Pancreas (tissue), 10 donors: ENCODE measurements around the gene CELF4. TPM values are rescaled to one million over a fixed set of nuclear protein-coding genes. Genes with fewer than 3 reads are reported as not detected.

Experiments used
- ATAC-seq, 4 donors: fragments of 200-7000 bp; cut with Tn5 transposase; one replicate each; pipeline versions ENCODE4 v1.8.0 to v1.9.1; 2020; ENCODE audit warnings: mild to moderate bottlenecking in 4 of 4, moderate library complexity in 4 of 4
- DNase-seq, 6 donors: peaks; one replicate each; pipeline ENCODE4 v3.0.0-alpha.2; 2020
- FAIRE-seq: peaks from 2 replicates; lab custom pipeline; 2012; peaks lifted over from hg19 to GRCh38; lab: Jason Lieb, UNC
- H3K27ac ChIP-seq, 4 donors: fragments of 200-600 bp; sonication (generic); 1 replicate in 3 of 4; 2 replicates in 1 of 4; pipeline versions ENCODE4 v1.5.0 to v1.8.0; 2020
- H3K27me3 ChIP-seq, 4 donors: fragments of 200-600 bp; one replicate each; pipeline ENCODE4 v1.8.0; 2021
- H3K36me3 ChIP-seq, 3 donors: fragments of 200-600 bp; sonication (generic) in 1 of 3; one replicate each; pipeline versions ENCODE4 v1.5.0 to v1.8.0; 2020 to 2021
- H3K4me1 ChIP-seq, 3 donors: fragments of 200-600 bp; one replicate each; pipeline ENCODE4 v1.8.0; 2021
- H3K4me3 ChIP-seq, 4 donors: fragments of 200-600 bp; sonication (generic) in 2 of 4; one replicate each; pipeline versions ENCODE4 v1.5.0 to v1.8.0; 2020 to 2021
- H3K9me3 ChIP-seq, 4 donors: fragments of 200-600 bp; one replicate each; pipeline ENCODE4 v1.8.0; 2021
- WGBS, 2 donors: extraction: QIAGEN DNeasy Blood & Tissue Kit; methylation state at CpG; one replicate each; pipeline ENCODE4 v1.1.7; 2013; 5-methylcytosine and 5-hydroxymethylcytosine counted together
- intact Hi-C, 3 donors: fragments of 100-400 bp; cut with DNase I; formaldehyde crosslinking; loops; one replicate each; pipeline versions ENCODE4 v1.11.1 to v1.14.2; 2022
- polyA plus RNA-seq, 2 donors: library from polyadenylated mRNA; stranded (reverse); fragments of 200-250 nt; gene quantifications; one replicate each; pipeline ENCODE4 v1.2.3, GENCODE V29; 2013
- total RNA-seq, 6 donors: library from RNA; stranded (reverse); fragmentation: NEBNext Ultra II Directional in 4 of 6; extraction: Animal tissue kit (Norgen Biotek cat#: 25700) in 4 of 6; gene quantifications; one replicate each; pipeline versions ENCODE4 v1.2.1 to v1.2.4, GENCODE V29; 2021 to 2023
- TF ChIP-seq, protein P1 (sequence below), 4 donors: fragments of 200-600 bp; sonication (generic) in 3 of 4; IDR thresholded peaks; one replicate each; pipeline versions ENCODE4 v1.5.0 to v1.8.0; 2021; ENCODE audit warnings: antibody characterized with exemption in 4 of 4
- donor health status: healthy with polysubstance abuse.
- donor health status: DM: no; HTN: no; CAD: no; lungs with moderate emphysema.
- donor health status: DM: no; HTN: no; CAD: no.
- donor health status: control.
- donor health status: control.
- donor health status: Bipolar disorder and iron deficiency.
- donor health status: DM: yes; HTN: yes; CAD: no.
- donor health status: DM: no; HTN: no; CAD: no.
- donor health status: DM: no; HTN: no; CAD: no.
- donor health status: DM: yes; HTN: yes; CAD: no.

Gene CELF4
- total and polyA plus RNA-seq, 8 donors = 1.0 to 10.0 (median 2.8) TPM

- Histone ChIP-seq H3K9me3 (no peaks in the 10 kb centered on the region), H3K4me1 (no peaks in the 10 kb centered on the region), H3K36me3 (no peaks in the 10 kb centered on the region), H3K27ac (no peak overlapping the region), H3K4me3 (no peak overlapping the region), H3K27me3 (no peaks in the 10 kb centered on the region)
- ATAC-seq (no peak), DNase-seq (no peak), FAIRE-seq (no peak)
- WGBS, 2 donors = 80 to 83% methylated on average over 4 to 6 of the region's 6 CpGs
- TF ChIP-seq, protein P1, sequence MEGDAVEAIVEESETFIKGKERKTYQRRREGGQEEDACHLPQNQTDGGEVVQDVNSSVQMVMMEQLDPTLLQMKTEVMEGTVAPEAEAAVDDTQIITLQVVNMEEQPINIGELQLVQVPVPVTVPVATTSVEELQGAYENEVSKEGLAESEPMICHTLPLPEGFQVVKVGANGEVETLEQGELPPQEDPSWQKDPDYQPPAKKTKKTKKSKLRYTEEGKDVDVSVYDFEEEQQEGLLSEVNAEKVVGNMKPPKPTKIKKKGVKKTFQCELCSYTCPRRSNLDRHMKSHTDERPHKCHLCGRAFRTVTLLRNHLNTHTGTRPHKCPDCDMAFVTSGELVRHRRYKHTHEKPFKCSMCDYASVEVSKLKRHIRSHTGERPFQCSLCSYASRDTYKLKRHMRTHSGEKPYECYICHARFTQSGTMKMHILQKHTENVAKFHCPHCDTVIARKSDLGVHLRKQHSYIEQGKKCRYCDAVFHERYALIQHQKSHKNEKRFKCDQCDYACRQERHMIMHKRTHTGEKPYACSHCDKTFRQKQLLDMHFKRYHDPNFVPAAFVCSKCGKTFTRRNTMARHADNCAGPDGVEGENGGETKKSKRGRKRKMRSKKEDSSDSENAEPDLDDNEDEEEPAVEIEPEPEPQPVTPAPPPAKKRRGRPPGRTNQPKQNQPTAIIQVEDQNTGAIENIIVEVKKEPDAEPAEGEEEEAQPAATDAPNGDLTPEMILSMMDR (IDR thresholded peaks at IDR 0.05) = no peak
- intact Hi-C loops = no loop called here
Measured at GRCh38 chr18:37289423-37289822, 276.2 kb downstream of the CELF4 start.

- FAIRE-seq (no peak), DNase-seq (no peak), ATAC-seq (no peak)
- Histone ChIP-seq H3K27me3 (no peaks in the 10 kb centered on the region), H3K4me1 (no peaks in the 10 kb centered on the region), H3K4me3 (no peak overlapping the region), H3K9me3 (no peaks in the 10 kb centered on the region), H3K27ac (no peak overlapping the region), H3K36me3 (no peaks in the 10 kb centered on the region)
- TF ChIP-seq, protein P1 (IDR thresholded peaks at IDR 0.05) = no peak
- intact Hi-C loops = no loop called here
- 29% methylated on average over 1 of the region's 1 CpG for WGBS, 2 donors
Measured at GRCh38 chr18:37287601-37288000, 278.0 kb downstream of the CELF4 start.

- ATAC-seq = no peak
- H3K27ac ChIP-seq = no peak overlapping the region
- no peak overlapping the region for H3K4me3 ChIP-seq
- no peaks in the 10 kb centered on the region for H3K9me3 ChIP-seq
- no peaks in the 10 kb centered on the region for H3K36me3 ChIP-seq
- TF ChIP-seq, protein P1 (IDR thresholded peaks at IDR 0.05) = no peak
- H3K4me1 ChIP-seq = no peaks in the 10 kb centered on the region
- FAIRE-seq = no peak
- peak in 1 of 6 donors; percentile 38 for DNase-seq
- WGBS, 2 donors = 71 to 80% methylated on average over 9 of the region's 9 CpGs
- intact Hi-C loops = no loop called here
- no peaks in the 10 kb centered on the region for H3K27me3 ChIP-seq
Measured at GRCh38 chr18:37286801-37287200, 278.8 kb downstream of the CELF4 start.

DNA sequence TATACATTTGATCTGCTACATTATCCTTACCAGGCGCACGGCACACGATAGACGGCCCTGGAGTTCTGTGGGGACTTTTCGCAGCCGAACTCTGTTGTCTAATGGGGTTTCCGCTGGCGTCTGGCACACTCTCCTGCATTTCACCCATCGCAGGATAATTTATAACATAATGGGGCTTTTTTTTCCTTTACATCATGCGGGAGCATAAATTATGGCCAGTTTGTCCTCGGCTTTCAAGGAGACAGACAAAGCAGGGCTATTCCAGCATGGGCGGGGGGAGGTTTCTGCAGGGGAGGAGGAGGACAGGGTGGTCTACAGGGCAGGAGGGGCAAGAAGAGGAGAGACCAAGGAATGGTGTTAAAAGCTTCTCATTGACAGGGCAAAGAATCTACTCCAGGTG is 279.8 kb downstream of the CELF4 start:
- ATAC-seq (no peak), FAIRE-seq (no peak), DNase-seq (no peak)
- intact Hi-C loops = no loop called here
- Histone ChIP-seq H3K27me3 (no peaks in the 10 kb centered on the region), H3K4me1 (no peaks in the 10 kb centered on the region), H3K27ac (no peak overlapping the region), H3K36me3 (no peaks in the 10 kb centered on the region), H3K9me3 (no peaks in the 10 kb centered on the region), H3K4me3 (no peak overlapping the region)
- TF ChIP-seq, protein P1 (IDR thresholded peaks at IDR 0.05) = no peak
- WGBS, 2 donors = 49 to 65% methylated on average over 12 of the region's 12 CpGs

GRCh38 chr18:37284260-37284659 is 281.3 kb downstream of the CELF4 start:
- Histone ChIP-seq H3K27ac (no peak overlapping the region), H3K27me3 (no peaks in the 10 kb centered on the region), H3K36me3 (no peaks in the 10 kb centered on the region), H3K9me3 (no peaks in the 10 kb centered on the region), H3K4me1 (no peaks in the 10 kb centered on the region), H3K4me3 (no peak overlapping the region)
- DNase-seq (peak in 1 of 6 donors; percentile 48), ATAC-seq (no peak), FAIRE-seq (no peak)
- 86 to 89% methylated on average over 7 of the region's 7 CpGs for WGBS, 2 donors
- TF ChIP-seq, protein P1 (IDR thresholded peaks at IDR 0.05) = no peak
- intact Hi-C loops = no loop called here
